OCI-LY7 (cell line): ENCODE results near the gene VARS2.

Source experiments
- EZH2phosphoT487 ChIP-seq: fragments of 200-600 bp; sonication (generic); IDR thresholded peaks from 2 replicates; pipeline ENCODE4 v1.6.1; 2018; ENCODE audit warnings: low read depth, borderline replicate concordance, mild to moderate bottlenecking, mixed run types, antibody characterized with exemption, low read length, moderate library complexity, mixed read lengths
- TF ChIP-seq, protein P1 (sequence below): fragments of 200-600 bp; sonication (generic); conservative IDR thresholded peaks from 2 replicates; pipeline ENCODE4 v1.5.1; 2014; ENCODE audit warnings: mild to moderate bottlenecking, antibody characterized with exemption, low read length, moderate library complexity, mixed read lengths

DNA sequence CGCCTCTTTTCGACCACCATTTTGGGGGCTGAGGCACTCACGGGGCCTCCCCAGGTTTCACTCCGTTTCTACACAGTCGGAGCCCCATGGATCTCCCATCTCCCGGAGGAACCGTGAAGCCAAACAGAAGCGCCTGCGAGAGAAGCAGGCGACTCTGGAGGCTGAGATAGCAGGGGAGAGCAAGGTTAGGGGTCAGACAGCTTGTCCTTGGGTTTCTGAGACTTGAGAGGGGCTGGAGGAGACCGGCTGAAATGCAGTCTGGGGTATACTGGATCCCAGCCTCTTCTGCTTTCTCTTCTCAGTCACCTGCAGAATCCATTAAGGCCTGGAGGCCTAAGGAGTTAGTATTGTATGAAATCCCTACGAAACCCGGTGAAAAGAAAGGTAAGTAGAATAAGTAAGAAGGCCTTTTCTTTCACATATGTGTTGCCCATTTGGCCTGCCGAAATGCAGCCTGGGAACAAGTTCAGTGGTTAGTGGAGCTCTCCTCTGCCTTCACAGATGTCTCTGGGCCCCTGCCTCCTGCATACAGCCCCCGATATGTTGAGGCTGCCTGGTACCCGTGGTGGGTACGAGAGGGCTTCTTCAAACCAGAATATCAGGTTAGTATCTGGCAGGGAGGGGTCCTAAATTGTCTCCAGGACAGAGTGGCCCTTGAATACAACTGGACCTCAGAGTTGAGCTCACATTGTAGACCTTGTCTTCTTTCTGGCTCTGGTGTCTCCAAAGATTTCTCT, 984 bp downstream of the VARS2 start:
- TF ChIP-seq, protein P1, sequence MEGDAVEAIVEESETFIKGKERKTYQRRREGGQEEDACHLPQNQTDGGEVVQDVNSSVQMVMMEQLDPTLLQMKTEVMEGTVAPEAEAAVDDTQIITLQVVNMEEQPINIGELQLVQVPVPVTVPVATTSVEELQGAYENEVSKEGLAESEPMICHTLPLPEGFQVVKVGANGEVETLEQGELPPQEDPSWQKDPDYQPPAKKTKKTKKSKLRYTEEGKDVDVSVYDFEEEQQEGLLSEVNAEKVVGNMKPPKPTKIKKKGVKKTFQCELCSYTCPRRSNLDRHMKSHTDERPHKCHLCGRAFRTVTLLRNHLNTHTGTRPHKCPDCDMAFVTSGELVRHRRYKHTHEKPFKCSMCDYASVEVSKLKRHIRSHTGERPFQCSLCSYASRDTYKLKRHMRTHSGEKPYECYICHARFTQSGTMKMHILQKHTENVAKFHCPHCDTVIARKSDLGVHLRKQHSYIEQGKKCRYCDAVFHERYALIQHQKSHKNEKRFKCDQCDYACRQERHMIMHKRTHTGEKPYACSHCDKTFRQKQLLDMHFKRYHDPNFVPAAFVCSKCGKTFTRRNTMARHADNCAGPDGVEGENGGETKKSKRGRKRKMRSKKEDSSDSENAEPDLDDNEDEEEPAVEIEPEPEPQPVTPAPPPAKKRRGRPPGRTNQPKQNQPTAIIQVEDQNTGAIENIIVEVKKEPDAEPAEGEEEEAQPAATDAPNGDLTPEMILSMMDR = no peak
- TF ChIP-seq EZH2phosphoT487 = no peak
